K562 treated with DMSO at 1 percent for 24 hours (cell line): ENCODE measurements around the gene TTLL1. TPM values are rescaled to one million over a fixed set of nuclear protein-coding genes. Genes with fewer than 3 reads are reported as not detected.

Experiments
- total RNA-seq: library from RNA; unstranded; fragments of 300-600 nt; gene quantifications from 2 replicates; pipeline ENCODE4 v1.2.3, GENCODE V29; 2022; ENCODE audit warnings: low read depth; ENCODE audit not compliant: insufficient read depth

Gene TTLL1
- total RNA-seq = 2.5 and 2.7 TPM in 2 replicates

GRCh38 chr22:43088984-43089717, at the start of gene TTLL1:
Gene TTLL1, minus strand, starts transcription at chr22:43089391. Its CDS starts 13,805 bp downstream, at chr22:43075586.

GRCh38 chr22:43110444-43110926, 21.3 kb upstream of the TTLL1 start, which contains the start of gene BIK:
Gene BIK, plus strand, starts transcription at chr22:43110750. Its CDS starts 13,273 bp downstream, at chr22:43124023.

DNA sequence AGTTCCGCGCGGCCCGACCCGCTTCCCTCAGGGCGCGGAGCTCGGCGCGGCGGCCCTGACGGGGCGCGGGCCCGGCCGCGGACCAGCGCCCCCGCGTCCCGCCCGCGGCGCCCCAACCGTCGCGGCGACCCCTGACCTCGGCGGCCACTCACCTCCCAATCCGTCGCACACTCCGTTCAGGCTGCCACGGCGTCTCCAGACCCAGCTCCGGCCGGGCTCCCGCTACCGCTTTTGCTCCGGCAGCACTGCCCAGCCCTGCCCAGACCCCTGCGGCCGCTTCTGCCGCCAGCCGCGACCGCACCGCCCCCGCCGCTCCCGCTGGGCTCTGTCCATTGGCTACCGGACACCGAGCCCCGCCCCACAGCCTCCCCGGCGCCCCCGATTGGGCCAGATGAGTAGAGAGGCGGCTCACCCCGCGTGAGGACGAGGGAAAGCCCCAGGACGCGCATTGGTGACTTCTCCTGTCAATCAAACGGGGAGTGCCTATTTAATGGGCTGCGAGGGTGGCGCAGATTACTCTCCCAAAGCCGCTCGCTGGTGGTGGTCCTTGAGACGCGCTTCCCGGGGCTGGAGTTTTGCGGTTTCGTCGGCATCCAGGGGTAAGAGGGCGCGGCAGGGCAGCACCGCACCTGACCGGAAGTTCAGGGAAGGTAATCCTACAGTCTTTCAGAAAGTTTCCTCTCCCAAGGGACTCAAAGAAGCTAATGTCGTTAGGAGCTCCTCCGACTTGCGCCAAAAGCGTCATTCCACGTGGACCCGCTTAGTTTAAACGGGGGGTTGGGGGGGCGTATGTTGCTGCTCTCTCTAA, 74.1 kb downstream of the TTLL1 start, which contains the start of gene PACSIN2:
TSS of gene PACSIN2 (minus strand) at position 281 of the 808 bp plus-strand sequence. CDS start 103,069 bp downstream, outside the sequence.

Other genes with a start within 250 kb of the TTLL1 start
- 25.3 and 30.4 TPM in 2 replicates for gene ARFGAP3, start 232.1 kb downstream of the TTLL1 start, total RNA-seq
- 61.1 and 64.9 TPM in 2 replicates for gene PACSIN2, start 74.2 kb downstream of the TTLL1 start, total RNA-seq
- gene BIK, start 21.4 kb upstream of the TTLL1 start, total RNA-seq = 1.3 TPM in 1 of 2 replicates, not detected in the other
- 20.0 and 25.5 TPM in 2 replicates for gene MCAT, start 54.0 kb upstream of the TTLL1 start, total RNA-seq
- 104 and 123 TPM in 2 replicates for gene TSPO, start 62.2 kb upstream of the TTLL1 start, total RNA-seq
- gene TTLL12, start 97.7 kb upstream of the TTLL1 start, total RNA-seq = 90.8 and 98.2 TPM in 2 replicates